Activated naive CD4-positive, alpha-beta T cell treated with Interleukin-2 at 50 U/mL for 16 hours (primary cell): Measurements from ENCODE around the gene C12orf54.
"Not testable (repeated sequence)": the region's sequence is repeated elsewhere in the genome, so short reads cannot be mapped to it uniquely, and the experiment has no call there.

Experiments used
- DNase-seq: peaks from one replicate; pipeline ENCODE4 v3.0.0-alpha.2; 2020

The C12orf54 gene

DNA sequence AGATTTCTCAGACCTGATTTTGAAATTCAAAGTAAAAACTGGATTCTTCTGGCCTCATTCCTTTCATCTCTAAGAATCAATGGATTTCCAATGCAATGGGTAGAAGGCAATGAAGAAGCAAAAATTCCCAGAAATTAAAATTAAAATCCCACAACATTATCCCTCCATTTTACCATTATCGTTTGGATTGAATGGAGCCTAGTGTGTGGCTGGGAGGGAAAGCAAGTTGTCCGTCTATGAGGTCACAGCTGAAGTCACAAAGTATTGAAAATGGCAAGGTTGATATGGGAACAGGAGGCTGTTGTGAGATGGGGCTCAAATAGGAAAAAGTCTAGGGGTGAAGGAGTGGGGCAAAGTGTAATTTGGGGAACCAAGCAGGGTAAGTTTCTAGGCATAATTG, at the start of gene C12orf54:
TSS of gene C12orf54 (plus strand) at position 301 of the 400 bp plus-strand sequence. CDS start 799 bp downstream, outside the sequence.
- no peak for DNase-seq

DNA sequence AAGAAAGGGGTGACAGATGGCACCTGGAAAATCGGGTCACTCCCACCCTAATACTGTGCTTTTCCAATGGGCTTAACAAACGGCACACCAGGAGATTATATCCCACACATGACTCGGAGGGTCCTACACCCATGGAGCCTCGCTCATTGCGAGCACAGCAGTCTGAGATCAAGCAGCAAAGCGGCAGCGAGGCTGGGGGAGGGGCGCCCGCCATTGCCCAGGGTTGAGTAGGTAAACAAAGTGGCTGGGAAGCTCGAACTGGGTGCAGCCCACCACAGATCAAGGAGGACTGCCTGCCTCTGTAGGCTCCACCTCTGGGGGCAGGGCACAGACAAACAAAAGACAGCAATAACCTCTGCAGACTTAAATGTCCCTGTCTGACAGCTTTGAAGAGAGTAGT, 48.3 kb upstream of the C12orf54 start:
- DNase-seq = not testable (repeated sequence)

DNA sequence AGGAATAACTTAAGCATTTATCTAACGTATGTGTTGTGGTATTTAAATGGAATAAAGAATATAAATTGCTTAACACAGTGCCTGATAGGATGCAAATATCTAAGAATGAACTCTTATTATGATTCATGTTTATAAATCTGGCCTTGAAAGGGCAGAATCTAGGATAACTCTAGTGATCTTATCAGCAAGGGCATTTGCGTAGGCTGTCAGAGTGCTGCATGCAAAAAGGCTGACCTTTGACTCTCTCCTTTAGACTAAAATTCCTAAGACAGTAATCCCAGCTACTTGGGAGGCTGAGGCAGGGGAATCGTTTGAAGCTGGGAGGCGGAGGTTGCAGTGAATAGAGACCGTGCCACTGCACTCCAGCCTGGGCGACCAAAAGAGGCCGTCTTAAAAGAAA, 41.2 kb upstream of the C12orf54 start:
- DNase-seq = no peak

DNA sequence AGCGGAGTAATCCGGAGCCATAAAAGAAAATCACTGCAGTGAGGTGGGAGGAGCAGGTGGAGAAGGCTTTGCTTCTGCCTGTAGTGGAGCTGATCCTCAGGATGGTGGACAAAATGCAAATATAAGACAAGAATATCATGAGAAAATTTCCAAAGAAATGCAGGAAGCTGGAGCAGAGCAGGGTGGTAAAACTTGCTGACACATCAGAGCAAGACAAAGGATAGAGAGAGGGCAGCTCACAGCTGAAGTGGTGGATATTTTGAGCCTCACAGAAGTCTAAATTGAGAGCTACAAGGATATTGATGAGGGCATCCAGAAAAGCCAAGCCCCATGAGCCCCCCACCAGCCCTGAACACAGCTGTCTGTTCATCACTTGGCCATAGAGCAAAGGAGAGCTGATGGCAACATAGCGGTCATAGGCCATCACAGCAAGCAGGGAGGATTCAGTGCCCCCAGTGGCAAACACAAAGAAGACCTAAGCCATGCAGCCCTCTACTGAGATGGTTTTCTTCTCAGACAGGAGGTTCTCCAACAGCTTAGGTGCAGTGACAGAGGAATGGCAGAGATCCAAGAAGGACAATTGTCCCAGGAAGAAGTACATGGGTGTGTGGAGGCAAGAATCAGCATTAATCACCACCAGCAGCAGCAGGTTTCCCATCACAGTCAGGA, 40.0 kb upstream of the C12orf54 start:
- no peak for DNase-seq

DNA sequence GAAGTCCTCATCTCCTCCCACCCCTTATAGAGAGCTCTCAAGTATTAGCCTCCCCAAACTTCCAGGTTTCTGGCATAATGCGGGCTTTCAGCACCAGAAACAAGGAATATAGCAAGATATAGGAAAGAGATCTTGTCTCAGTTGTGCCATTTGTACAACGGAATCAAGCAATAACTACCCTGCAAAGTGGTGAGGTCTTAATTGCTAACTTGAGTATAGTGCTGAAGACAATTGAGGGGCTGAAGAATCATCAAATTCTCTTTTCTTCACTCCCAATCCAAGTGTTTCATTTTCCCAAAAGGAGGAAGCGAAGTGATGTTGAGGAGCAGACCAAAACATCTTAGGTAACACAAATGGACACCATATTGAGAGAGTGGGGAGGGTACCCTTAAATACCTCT, 36.8 kb upstream of the C12orf54 start:
- DNase-seq = no peak

DNA sequence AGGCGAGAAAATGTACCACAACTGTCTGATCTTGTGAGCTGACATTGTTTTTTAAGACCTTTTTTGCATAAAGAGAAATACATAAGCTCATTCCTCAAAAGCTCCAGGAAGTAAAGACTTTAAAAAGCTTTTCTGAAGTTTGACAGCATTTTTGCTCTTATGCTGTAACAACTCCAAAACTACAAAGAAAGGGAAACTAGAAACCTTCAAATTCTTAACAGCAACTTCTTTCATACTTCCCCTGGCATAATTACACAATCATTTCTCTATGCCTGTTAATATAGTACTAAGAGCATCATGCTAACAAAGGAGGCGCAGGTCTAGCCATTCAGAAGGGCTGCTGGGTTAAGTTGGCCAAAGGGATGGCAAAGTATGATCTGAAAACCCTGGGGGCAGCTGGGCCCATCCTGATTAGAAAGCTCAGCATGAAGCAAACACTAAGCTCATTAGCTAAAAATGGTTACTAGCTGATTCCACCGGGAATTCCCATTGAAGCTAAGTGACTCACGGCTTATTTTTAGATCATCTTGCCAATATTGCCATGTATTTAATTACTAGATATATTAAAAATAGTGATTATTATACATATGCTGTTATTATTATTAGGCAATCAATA, 36.0 kb upstream of the C12orf54 start:
- no peak for DNase-seq

DNA sequence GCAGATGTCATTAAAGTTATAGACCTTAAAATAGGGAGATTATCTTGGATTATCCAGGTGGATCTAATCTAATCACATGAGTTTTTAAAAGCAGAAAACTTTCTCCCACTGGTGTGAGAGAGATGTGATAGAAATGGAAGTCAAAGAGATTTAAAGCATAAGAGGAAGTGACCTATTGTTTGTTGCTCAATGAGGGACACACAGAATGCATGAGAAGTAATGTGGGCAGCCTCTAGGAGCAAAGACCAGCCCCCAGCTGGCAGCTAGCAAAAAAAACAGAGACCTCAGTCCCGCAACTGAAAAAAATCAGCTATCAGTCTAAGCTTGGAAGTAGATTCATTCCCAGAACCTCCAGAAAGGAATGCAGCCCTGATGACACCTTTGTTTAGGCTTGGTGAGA, 34.5 kb upstream of the C12orf54 start:
- no peak for DNase-seq

DNA sequence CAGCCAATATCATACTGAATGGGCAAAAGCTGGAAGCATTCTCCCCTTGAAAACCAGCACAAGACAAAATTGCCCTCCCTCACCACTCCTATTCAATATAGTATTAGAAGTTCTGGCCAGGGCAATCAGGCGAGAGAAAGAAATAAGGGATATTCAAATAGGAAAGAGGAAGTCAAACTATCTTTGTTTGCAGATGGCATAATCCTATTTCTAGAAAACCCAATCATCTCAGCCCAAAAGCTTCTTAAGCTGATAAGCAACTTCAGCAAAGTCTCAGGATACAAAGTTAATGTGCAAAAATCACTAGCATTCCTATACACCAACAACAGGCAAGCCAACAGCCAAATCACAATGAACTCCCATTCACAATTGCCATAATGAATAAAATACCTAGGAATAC, 30.9 kb upstream of the C12orf54 start:
- DNase-seq = no peak

DNA sequence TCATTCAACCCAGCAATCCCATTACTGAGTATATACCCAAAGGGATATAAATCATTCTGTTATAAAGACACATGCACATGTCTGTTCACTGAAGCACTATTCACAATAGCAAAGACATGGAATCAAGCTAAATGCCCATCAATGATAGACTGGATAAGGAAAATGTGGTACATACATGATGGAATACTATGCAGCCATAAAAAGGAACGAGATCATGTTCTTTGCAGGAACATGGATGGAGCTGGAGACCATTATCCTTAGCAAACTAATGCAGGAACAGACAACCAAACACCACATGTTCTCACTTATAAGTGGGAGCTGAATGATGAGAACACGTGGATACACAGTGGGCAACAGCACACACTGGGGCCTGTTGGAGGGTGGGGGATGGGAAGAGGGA, 29.3 kb upstream of the C12orf54 start:
- not testable (repeated sequence) for DNase-seq

DNA sequence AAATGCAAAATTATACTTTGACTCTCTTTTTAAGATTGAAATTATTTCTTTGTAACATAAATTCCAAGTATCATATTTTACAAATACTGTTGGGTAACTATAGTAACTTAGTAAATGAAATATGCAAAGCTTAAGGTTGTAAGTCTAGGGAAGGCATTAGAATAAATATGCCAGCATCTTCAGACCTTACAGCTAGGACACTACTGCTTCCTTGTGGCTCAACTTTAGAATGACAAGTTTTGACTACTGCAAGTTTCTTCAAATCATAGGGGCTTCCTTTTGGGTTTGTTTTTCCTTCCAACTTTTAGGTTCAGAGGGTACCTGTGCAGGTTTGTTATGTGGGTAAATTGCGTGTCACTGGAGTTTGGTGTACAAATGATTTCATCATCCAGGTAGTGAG, 27.6 kb upstream of the C12orf54 start:
- DNase-seq = no peak

DNA sequence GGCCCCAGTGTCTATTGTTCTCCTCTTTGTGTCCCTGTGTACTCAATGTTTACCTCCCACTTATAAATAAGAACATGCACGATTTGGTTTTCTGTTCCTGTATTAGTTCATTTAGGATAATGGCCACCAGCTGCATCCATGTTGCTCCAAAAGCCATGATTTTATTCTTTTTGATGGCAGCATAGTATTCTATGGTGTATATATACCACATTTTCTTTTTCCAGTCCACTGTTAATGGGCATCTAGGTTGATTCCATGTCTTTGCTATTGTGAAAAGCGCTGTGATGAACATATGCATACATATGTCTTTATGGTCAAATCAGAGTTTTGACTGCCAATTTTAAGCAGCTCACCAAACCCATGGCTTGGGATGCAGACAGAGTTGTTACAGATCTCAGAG, 27.2 kb upstream of the C12orf54 start:
- DNase-seq = no peak

DNA sequence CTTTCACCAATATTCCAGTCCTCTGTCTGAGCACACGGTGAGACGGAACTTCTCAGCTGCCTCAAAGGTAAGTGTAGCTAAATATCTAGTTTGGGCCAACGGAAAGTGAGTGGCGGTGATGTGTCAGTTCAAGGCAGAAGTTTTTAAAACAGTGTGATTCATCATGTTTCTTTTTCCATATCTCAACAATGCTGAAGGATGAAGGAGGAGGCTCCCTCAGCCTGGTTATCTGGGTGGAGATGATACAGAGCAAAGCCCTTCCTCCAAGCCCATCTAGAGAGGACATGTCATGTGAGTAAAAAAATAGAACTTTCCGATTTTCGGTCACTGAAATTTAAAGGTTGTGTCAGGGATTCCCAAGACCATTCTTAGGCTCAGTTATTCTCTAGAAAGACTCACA, 23.0 kb upstream of the C12orf54 start:
- DNase-seq = no peak

DNA sequence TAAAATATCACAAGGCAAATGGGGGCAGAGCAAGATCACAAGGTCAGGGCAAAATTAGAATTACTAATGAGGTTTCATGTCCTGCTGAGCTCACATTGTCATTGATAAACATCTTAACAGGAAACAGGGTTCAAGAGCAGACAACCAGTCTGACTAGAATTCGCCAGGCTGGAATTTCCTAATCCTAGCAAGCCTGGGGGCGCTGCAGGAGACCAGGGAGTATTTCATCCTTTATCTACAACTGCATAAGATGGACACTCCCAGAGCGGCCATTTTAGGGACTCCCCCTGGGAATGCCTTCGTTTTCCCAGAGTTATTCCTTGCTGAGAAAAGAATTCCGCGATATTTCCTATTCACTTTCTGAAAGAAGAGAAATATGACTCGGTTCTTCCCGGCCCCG, 13.3 kb upstream of the C12orf54 start:
- not testable (repeated sequence) for DNase-seq

DNA sequence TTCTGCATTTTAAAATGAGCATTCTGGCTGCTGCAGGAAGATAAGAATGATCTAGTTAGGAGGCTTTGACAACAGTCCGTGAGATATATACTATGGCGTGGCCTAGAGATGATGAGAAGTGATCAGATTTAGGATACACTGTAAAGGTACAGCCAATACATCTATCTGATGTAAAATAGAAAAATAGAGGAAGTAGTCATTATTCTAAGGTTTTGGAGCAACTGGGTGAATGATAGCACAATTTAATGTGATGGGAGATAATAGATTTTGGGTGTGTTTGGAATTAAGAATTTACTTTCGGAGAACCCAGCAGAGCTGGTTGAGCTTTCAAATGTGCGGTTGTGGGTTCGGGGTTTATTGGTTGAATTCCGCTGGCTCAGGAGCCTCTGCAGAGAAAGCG, 10.0 kb upstream of the C12orf54 start, which contains the start of gene ANP32D:
TSS of gene ANP32D (plus strand) at position 301 of the 400 bp plus-strand sequence. CDS start 106 bp downstream, outside the sequence.
- DNase-seq = no peak

DNA sequence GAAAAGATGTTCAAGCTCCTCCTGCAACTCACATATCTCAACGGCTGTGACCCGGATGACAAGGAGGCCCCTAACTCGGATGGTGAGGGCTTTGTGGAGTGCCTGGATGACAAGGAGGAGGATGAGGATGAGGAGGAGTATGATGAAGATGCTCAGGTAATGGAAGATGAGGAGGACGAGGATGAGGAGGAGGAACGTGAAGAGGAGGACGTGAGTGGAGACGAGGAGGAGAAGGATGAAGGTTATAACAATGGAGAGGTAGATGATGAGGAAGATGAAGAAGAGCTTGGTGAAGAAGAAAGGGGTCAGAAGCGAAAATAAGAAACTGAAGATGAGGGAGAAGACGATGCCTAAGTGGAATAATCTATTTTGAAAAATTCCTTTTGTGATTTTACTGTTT, 9.2 kb upstream of the C12orf54 start:
- no peak for DNase-seq

DNA sequence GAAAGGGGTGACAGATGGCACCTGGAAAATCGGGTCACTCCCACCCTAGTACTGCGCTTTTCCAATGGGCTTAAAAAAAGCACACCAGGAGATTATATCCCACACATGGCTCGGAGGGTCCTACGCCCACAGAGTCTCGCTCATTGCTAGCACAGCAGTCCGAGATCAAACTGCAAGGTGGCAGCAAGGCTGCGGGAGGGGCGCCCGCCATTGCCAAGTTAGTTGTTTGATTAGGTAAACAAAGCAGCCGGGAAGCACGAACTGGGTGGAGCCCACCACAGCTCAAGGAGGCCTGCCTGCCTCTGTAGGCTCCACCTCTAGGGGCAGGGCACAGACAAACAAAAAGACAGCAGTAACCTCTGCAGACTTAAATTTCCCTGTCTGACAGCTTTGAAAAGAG, 7.8 kb upstream of the C12orf54 start:
- DNase-seq = not testable (repeated sequence)

DNA sequence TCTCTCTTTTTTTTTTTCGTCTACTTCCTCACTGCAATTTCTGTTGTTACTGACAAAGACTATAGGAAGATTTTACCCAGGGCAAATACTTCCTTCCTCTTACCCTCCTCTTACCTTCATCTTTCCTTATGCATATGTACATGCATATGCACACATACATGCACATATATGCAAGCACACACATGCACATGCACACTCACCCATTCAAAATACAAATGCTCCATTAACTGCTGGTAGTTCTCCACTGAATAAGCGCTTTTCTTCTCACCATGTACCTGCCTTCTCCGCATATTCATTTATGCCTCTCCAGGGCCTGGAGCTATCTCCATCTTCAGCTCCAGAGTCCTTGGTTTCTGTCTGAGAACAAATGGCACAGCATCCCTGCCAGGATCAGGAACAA, 632 bp downstream of the C12orf54 start:
- DNase-seq = no peak

DNA sequence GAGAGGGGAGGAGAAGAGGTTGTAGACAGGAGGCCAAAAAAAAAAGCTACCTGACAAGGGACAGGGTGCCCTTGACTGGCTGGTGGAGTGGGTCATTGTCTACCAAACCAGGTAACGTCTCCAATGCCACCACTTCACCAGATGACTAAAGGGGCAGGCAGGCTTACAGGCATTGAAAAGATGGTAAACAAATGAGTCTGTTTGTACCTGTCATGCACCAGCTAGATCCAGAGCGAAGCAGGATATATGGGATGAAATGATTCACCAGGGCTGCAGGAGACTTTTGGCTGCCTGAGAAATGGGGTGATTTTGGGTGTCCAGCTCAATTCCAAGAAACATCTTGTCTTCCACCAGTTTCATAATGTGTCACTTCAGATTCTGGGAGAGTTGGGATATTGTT, 4.0 kb downstream of the C12orf54 start:
- DNase-seq = no peak

DNA sequence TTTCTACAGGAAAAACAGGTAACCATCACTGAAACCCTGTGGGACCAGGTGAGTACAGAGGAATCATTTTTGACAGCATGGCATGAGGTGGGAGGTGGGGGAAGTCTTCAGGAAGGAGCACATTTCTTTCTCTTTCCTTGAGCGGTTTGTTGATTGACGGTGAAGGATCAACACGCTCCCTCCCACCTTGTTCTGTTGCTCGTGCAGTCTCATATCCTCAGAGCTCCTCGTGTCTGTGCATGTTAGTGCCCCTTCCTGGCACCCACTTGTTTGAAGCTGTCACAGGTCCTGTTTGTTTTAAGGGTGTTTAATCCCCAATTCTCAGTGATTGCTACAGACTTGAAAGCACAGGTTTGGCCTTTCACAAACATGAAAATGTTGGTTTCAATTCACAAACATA, 4.4 kb downstream of the C12orf54 start:
- DNase-seq = no peak

DNA sequence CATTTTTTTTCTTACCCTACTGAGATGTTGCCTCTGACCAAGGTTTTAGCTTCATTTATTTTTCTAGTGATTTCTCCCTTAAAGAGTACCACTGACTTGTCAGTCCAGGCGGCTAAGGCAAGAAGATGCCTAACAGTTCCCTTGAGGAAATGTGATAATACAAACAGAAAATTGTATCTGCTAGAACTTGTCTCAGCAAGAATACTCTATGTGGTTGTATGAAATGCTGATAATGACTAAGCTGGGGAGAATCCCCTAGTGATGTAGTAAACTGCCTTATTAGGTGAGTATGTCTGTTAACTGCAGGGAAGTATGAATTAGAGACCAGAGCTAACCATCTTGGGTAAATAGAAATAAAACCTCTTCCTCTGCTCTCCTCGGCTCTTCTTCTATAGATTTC, 6.7 kb downstream of the C12orf54 start:
- DNase-seq = no peak

DNA sequence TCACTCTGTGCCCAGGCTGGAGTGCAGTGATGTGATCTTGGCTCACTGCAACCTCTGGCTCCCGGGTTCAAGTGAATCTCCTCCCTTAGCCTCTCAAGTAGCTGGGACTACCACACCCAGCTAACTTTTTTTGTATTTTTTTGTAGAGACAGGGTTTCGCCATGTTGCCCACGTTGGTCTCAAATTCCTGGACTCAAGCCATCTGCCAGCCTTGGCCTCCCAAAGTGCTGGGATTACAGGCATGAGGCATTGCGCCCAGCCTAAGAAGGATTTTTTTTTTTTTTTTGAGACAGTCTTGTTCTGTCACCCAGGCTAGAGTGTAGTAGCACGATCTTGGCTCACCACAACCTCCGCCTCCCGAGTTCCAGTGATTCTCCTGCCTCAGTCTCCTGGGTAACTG, 7.2 kb downstream of the C12orf54 start:
- DNase-seq = not testable (repeated sequence)

DNA sequence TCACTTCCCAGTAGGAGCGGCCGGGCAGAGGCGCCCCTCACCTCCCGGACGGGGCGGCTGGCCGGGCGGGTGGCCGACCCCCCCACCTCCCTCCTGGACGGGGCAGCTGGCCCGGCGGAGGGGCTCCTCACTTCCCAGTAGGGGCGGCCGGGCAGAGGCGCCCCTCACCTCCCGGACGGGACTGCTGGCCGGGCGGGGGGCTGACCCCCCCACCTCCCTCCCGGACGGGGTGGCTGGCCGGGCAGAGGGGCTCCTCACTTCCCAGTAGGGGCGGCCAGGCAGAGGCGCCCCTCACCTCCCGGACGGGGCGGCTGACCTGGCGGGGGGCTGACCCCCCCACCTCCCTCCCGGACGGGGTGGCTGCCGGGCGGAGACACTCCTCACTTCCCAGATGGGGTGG, 18.0 kb downstream of the C12orf54 start:
- not testable (repeated sequence) for DNase-seq

DNA sequence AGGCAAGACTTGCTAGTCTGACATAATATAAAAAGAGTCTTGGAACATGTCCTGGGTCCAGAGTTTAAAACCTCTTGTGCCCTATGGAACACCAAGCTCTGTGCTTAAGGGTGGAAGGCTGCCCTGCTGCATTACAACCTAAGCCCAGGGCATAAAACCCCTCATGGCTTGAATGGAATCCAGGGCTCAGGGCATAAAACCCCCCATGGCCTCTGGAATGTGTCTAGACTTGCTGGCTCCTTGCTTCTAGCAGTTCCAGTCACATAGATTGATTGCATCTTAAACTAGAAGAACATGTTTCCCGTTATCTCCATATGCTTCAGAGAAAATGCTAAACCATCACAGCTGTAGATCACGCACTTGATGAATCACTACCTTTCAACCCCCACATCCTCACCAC, 24.5 kb downstream of the C12orf54 start:
- not testable (repeated sequence) for DNase-seq

DNA sequence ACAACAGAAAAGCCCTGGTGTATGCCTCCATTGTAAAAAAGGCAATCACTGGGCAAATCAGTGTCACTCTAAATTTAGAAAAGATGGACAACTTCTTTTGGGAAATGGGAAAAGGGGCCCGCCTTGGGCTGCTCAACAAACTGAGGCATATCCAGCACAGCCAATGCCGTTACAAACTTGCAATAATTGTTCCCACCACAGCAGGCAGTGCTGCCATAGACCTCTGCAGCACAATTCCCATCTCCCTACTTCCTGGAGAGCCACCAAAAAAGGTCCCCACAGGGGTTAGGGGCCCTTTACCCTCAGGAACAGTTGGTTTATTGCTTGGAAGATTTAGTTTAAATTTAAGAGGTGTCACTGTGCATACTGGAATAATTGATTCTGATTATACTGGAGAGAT, 26.7 kb downstream of the C12orf54 start:
- no peak for DNase-seq

DNA sequence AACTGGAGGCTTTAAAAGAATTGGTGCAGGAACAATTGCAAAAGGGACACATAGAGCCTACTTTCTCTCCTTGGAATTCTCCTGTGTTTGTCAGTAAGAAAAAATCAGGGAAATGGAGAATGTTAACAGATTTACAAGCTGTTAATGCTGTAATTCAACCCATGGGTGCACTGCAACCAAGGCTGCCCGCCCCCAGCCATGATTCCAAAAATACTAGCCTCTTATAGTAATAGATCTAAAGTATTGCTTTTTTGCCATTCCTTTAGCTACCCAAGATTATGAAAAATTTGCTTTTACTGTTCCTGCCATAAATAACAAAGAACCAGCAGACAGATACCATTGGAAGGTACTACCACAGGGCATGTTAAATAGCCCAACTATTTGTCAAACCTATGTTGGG, 27.8 kb downstream of the C12orf54 start:
- DNase-seq = no peak
